Limb (tissue), 2 donors: ENCODE measurements around the gene ESR1.
A peak's percentile ranks its signal among the peaks of the same experiment; 100 is the strongest.

ENCODE experiments used
- DNase-seq, 2 donors: peaks; one replicate each; pipeline ENCODE4 v3.0.0-alpha.2; 2016; ENCODE audit errors: extremely low spot score in 2 of 2

ESR1 gene

GRCh38 chr6:152091851-152092341, 284.4 kb downstream of the ESR1 start:
- DNase-seq, result no peak

GRCh38 chr6:152093711-152094110, 286.2 kb downstream of the ESR1 start:
- no peak for DNase-seq

GRCh38 chr6:152094276-152094675, 286.8 kb downstream of the ESR1 start:
- no peak for DNase-seq

GRCh38 chr6:152094992-152095592, 287.6 kb downstream of the ESR1 start:
- DNase-seq, result no peak

- peak in 1 of 2 donors; percentile 41 for DNase-seq
These were observed 289.5 kb downstream of the ESR1 start for GRCh38 chr6:152096863-152097496.

- no peak for DNase-seq
These were observed 291.2 kb downstream of the ESR1 start for GRCh38 chr6:152098683-152099082.

- DNase-seq, result no peak
These were observed 292.1 kb downstream of the ESR1 start for GRCh38 chr6:152099446-152100182.

GRCh38 chr6:152100183-152100618, 292.7 kb downstream of the ESR1 start:
- peak in 1 of 2 donors; percentile 45 for DNase-seq

- no peak for DNase-seq
These were observed 300.5 kb downstream of the ESR1 start for GRCh38 chr6:152107973-152108372.

- DNase-seq, result no peak
These were observed 303.7 kb downstream of the ESR1 start for GRCh38 chr6:152110886-152111820.

GRCh38 chr6:152112491-152113261, 305.2 kb downstream of the ESR1 start:
- no peak for DNase-seq

- peak in 1 of 2 donors; percentile 34 for DNase-seq
These were observed 310.0 kb downstream of the ESR1 start for GRCh38 chr6:152117156-152118133.

GRCh38 chr6:152118224-152118623, 310.7 kb downstream of the ESR1 start:
- DNase-seq, result no peak

- no peak for DNase-seq
These were observed 311.2 kb downstream of the ESR1 start for GRCh38 chr6:152118678-152119077.

GRCh38 chr6:152119831-152120230, 312.3 kb downstream of the ESR1 start:
- no peak for DNase-seq

GRCh38 chr6:152121910-152122309, 314.4 kb downstream of the ESR1 start:
- no peak for DNase-seq

GRCh38 chr6:152122434-152122833, 315.0 kb downstream of the ESR1 start:
- DNase-seq, result no peak

- no peak for DNase-seq
These were observed 315.6 kb downstream of the ESR1 start for GRCh38 chr6:152123076-152123475.

GRCh38 chr6:152124429-152125074, 317.1 kb downstream of the ESR1 start:
- DNase-seq, result peak in 1 of 2 donors; percentile 45
